Measurements from ENCODE around the gene ELOVL4.

The ELOVL4 gene

DNA sequence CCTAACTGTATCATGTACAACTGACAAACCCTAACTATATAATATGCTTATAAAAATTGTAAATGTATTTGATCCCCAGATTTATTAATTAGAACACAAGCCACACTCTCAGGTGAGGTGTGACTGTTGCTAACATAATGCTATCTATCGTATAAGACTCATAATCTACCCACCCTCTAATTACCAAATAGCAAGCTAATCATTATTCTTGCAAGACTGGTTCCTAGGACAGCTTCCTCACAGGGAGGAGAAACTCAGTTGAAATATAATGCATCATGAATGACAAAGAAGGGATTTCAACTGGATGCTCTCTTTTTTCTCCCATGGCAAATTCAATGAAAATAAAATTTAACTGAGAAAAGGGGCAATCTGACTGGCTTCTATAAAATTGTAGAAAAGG, 35.4 kb downstream of the ELOVL4 start:
- no peak for FAIRE-seq

DNA sequence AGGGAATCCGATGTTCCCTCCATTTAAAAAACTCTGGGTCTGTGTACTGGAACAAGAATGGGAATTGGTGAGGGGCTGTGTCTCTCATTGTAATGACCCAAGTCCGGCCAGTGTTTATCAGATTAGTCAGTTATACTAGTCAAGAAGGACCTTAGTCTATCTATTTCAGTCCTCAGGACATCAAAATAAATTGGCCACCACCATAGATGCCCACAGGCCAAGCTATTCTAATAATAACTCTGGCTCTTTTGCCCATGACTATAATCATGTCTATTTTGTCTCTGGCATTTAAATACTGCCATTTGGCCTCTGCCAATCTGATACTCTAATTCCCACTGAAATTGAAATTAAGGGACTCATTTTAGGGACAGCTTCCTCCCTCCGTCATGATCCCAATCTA, 37.8 kb downstream of the ELOVL4 start:
- no peak for FAIRE-seq

DNA sequence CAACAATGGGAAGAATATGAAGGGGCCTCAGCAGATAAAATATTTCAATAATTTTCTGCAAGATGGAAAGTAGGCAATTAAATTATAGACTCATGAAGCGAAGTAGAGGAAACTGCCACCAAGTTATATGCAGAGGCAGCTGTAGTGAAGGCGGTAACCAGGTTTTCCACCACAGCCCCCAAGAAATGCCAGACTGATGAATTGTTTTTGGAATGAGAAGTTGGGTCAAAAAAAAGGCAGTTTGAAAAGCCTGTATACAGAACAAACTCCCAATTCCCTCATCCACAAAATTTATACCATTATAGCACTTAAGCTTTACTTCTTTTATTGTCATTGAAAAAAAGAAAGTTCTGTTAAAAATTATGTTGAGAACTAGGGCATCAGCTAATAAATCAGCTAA, 45.3 kb downstream of the ELOVL4 start:
- FAIRE-seq: no peak

DNA sequence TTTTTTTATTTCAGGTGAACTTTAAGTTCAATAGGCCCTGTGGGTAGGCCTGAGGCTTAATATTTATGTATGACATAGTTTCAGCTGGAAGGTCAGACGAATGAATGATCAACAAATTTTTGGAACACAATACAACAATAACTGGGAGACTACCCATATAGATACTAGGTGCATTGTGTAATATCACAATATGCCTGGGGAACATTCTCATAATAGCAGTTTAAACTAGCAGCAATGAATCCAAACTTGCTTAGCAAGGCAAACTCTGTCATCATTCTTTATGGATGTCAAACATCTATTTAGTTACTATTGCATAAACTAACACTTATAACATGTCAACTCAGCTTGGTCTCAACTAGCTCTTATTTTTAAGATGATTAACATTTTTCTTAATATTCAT, 49.3 kb downstream of the ELOVL4 start:
- FAIRE-seq: no peak

DNA sequence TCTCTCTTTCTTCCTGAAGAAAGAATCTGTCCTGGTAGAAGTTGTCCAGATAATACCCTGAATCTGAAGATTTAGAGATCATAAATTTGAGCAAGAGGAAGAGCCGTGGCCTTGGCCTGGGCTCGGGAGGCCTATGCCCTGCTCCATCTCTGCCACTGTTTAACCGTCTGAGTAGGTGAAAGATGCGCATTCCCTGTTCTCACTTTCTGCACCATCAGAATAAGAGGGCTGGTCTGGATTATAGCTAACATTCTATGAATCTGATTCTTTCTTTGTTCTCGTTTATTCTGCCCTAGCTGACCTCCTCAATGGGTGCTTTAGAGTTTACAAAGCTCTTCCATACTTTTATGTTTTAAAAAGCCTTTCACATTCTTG, 51.3 kb downstream of the ELOVL4 start:
- FAIRE-seq: no peak

DNA sequence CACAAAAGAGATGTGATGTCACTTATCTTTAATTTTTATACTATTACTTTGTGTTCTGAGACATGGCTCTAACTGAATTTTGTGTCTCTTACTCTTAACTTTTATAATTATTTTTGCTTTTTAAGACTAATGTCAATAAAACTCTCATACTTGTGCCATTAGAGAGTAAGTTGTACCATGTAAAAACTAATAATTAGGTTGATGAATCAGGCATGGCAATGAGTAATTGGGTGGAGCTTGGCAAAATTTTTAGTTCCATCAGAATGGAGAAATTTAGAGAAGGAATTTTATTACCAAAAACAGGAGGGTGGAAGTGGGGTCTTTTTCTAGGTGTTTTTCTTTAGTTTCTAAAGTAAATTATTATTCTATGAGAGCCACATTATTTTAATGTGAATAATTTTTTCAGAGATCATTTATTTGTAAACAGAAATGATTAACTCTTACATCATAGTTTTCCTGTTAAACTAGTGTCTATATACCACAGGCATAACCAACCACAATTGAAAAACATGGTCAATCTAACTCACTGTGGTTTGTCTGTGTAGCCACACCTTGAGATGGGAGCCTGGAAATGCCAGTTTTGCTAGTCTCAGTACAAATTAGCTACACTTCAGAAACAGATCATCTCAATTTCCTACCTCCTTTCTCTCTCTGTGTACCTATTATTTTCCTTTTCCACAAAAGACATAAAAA, 51.8 kb downstream of the ELOVL4 start:
- no peak for FAIRE-seq

DNA sequence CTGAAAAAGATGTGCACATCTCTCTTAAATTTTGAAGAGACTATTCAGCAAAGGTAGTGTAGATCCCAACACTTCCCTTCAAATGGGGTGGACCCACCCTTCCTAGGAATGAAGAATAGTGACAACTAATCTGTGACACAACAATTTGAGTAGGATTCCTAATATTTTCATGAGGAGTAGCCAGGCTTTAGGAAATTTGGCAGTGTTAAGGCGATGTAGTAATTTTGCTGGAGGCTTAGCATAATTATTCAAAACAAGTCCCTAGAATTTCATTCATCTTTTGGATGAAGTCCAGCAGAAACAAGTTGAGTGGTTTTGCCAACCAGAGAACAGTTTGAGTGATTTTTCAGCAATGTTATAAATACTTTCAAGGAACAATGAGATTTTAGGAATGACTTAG, 52.4 kb downstream of the ELOVL4 start:
- no peak for FAIRE-seq

DNA sequence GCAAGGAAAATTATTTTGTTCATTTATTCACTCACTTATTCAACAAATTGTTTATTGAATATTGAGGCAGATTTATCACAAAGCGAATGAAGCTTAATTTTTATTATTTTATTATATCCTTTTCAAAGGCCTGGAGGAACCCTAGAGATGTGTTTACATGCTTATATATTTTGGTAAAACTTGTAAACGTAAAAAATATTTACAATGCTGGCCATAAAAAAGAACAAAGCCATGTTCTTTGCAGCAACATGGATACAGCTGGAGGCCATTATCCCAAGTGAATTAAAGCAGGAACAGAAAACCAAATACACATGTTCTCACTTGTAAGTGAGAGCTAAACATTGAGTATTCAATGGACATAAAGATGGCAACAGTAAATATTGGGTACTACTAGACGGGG, 58.8 kb downstream of the ELOVL4 start:
- FAIRE-seq: no peak

- FAIRE-seq: no peak
Measured at GRCh38 chr6:79878142-79878748, 69.1 kb downstream of the ELOVL4 start.

- FAIRE-seq: no peak
Measured at GRCh38 chr6:79874531-79875134, 72.7 kb downstream of the ELOVL4 start.

GRCh38 chr6:79872986-79873385, 74.4 kb downstream of the ELOVL4 start:
- FAIRE-seq: no peak

DNA sequence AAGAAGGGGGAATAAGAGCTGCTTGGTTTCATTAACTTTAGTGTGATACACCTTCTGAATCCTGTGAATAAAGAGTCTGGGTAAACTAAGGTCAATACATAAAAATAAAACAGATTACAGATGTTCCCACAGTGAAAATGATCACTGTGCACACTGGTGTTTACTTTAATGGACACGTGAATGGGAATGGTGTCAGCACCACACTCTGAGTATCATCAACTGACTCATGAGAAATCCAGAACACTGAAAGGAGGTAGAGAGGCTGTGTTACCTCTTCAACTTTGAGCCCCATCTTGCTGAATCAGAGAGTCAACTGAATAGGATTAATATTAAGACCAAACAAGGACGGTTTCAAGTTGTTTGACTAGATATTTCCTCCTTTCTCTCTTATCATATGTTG, 75.0 kb downstream of the ELOVL4 start:
- no peak for FAIRE-seq

DNA sequence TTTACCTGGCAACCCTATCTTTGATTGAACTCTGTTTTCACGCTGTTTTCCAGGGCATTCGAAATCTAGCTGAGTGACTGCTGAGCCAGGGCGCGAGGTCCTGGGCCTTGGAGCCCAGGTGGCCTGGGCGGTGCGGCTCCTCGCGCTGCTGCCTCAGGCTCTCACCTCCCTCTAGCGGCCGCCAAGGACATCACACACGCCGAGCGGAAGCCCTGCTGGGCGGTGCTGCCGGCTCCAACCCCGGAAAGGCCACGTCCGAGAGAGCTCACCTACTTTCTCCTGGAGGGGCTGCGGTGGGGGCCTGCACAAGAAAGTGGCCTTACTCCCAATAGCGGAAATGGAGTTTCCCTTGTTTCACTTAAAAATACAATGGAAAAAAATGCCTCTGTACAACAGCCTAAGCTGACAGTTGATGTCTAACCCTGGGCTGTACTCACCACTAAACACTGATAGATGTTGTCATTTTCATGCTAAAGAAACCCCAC, 77.7 kb downstream of the ELOVL4 start:
- no peak for FAIRE-seq

DNA sequence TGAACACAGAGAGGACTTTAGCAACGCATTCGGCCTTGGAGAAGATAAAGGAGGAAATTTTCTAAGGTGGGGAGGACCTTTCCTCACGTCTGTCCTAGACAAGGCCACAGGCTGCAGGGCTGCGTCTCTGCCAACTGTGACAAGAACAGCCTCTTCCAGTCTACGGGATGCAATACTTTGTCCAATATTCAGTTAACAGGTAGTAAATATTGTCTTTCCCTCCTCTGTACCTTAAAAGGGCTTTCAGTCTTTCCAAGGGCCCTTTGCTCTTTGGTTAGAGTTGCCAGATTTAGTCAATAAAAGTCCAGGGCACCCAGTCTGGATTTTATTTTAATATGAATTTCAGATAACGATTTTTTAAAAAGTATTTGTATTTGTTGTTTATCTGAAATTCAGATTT, 78.2 kb downstream of the ELOVL4 start:
- FAIRE-seq: no peak

- FAIRE-seq: peak; percentile 12
Measured at GRCh38 chr6:79868098-79868722, 79.1 kb downstream of the ELOVL4 start.
